HL-60/S4 treated with retinoic acid at 250 ng/mL for 4 days and 3 days (cell line): ENCODE measurements around the gene C1orf94.
"Not testable (repeated sequence)": the region's sequence is repeated elsewhere in the genome, so short reads cannot be mapped to it uniquely, and the experiment has no call there.

Experiments used
- in situ Hi-C: fragments of 300-500 bp; cut with MboI; formaldehyde crosslinking; loops from 2 replicates; pipeline ENCODE4 v1.7.0; 2022; ENCODE audit warnings: low sequenced_read_pairs

Gene C1orf94

DNA sequence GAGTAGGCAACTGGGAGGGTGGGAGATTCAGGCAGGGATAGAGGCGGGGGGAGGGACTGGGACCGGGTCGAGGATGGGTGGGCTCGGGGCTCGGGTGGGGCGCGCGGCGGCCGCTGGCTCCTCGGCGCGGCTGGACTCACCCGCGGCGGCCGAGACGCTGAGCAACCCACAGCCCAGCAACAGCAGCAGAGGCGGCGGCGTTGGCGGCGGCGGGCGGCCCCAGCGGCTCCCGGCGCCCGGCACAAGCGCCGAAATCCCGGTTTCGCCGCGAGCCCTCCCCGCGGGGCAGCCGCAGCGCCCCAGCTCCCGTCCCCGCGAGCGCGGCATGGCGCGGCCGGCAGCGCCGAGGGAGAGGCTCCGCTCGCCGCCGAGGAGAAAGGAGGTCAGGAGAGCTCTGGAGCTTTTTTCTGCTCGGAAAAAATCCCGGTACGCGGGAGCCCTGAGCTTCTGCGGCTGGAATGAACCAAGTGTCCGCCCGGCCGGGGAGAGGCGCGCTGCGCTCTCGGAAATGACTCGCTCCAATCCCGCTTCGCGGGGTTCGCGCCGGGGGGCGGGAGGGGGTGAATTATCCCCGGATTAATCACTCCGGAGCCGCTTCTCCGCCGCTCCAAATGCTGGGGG, 11.8 kb upstream of the C1orf94 start, which contains the start of gene CSMD2:
Gene CSMD2, minus strand, starts transcription at position 460 of the 621 bp plus-strand sequence. Its CDS starts 133 bp downstream, at position 327.
- in situ Hi-C loops: no loop called here

DNA sequence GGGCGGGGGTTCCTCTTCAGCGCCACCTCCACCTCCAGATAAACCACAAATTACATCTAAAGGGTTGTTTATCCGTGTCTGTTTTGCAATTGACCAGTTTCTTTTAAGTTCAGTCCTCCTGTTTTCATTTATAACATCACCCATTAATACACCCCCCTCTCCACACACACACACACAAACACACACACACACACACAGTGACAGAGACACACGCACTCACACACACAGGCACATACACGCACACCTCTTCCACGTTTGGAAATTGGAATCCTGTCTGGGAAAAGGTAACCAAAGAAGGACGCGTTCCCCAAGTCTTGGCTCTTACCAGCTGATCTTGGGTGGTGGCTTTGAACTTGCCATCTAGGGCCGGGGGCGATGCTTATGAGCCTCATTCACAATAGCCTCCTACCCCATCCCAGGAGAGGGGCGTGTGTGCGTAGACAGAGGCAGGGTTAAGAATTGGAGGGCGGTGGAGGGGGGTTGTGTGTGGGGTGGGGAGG, 11.2 kb upstream of the C1orf94 start:
- in situ Hi-C loops: no loop called here

DNA sequence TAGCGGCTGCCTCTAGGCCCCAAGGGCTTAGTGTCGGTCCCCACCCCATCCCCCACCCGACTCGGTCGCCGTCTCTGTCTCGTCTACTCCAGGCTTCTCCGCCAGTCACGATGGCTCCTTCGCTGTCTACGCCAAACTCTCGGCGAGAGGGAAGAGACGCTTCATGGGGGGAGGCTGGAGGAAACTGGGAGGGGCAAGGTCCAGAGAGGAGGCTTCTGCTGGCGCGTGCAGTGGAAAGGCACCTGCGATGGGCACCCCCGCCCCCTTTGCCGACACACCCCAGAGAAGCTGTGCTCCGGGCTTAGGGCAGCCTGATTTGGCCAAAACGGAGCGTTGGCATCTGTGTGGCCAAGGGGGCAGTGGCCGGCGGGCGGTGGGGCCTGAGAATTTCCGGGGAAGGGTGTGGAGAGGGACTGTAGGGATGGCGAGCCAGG, 10.5 kb upstream of the C1orf94 start:
- in situ Hi-C loops: no loop called here

DNA sequence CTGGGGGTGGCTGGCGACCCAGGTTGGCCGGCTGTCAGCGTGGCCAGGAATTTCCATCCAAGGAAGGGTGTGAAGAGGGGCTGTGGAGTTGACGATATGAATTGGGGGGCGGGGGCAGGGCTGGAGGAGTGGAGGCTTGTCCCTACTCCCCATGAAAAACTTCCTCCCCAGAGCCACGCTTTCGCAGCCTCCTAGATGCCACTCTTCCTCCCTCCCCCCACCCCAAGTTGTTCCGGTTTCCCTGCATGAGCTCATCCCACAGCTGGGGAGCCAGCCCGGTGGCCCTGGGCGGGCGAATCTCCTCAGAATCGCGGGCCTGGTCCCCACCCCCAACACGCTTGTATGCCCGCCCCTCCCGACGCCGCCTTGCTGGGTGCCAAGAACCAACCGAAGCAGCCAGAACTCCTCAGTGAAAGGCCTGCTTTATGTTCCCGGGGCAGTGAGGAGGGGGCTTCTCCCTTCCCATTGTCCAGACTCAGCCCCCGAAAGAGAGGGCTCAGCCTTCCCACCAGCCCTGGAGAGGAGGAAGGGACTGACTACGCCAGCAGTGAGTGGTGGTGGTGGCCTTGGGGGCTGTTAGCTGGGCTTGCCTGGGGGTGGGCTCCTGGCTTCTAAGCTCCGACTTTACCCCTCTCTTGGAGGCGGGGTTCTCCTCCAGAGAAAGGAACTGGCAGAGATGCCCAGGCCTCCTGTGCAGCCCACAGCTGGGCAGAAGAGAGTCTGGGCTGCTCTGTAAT, 9.9 kb upstream of the C1orf94 start:
- in situ Hi-C loops: no loop called here

DNA sequence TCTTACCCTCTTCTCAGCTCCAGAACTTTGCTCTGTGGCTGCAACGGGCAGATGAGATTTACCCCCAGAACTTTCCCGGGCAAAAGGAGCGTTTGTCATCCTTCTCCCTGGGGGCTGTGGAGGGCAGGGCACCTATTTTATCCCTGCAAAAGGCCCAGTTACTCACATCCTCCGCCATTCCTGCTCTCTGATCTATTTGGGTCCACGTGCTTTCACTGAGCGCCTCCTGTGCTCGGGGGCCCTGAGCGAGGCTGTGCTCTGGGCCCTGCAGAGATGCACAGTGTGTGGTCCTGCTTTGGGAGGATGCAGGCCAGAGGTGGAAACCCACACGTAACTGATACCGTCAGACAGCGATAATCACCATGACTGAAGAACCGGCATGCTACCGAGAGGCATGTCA, 9.3 kb upstream of the C1orf94 start:
- in situ Hi-C loops: no loop called here

DNA sequence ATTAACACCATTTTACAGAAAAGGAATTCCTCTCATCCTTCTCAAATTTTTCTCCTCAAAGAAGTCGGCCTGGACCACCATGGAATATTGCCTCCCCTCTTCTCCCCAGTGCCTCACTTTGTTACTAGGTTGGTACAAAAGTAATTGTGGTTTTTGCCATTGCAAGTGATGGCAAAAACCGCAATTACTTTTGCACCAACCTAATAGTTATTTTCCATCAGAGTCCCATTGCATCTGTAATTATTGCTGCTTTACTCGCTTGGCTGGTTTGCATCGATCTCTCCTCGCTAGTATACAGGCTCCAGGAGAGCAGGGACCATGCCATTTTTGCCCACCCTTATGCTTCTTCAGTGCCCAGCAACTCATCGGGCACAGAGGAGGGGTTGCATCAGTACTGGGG, 963 bp upstream of the C1orf94 start:
- in situ Hi-C loops: no loop called here

DNA sequence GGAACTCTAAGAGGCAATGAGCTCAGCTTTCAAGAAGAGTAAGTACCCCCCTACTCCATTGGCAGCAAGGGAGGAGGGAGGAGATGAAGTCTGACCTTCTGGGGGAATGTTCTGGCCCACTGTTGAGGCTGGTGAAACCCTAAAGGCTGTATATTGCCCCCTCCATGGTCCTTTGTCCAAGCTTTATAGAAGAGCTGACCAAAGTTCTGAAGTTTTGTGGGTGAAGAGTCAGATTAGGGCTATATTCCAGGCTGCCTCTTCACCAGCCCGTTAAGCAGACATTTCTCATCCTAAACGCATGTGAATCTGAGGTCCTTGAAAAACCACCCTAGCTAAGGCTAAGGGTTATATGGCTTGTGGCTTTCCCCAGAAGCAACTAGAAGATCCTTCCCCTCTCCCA, 1.4 kb downstream of the C1orf94 start:
- in situ Hi-C loops: no loop called here

DNA sequence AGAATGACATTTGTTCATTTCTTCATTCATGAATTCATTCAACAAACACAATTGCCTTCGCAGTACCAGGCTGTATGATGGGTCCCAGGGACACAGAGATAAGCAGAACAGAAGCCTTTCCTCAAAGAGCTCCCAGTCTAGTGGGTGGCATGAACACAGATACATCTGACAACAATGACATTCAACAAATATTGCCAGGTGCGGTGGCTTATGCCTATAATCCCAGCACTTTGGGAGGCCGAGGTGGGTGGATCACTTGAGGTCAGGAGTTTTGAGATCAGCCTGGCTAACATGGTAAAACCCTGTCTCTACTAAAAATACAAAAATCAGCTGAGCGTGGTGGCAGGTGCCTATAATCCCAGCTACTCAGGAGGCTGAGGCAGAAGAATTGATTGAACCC, 6.7 kb downstream of the C1orf94 start:
- in situ Hi-C loops: not testable (repeated sequence)

DNA sequence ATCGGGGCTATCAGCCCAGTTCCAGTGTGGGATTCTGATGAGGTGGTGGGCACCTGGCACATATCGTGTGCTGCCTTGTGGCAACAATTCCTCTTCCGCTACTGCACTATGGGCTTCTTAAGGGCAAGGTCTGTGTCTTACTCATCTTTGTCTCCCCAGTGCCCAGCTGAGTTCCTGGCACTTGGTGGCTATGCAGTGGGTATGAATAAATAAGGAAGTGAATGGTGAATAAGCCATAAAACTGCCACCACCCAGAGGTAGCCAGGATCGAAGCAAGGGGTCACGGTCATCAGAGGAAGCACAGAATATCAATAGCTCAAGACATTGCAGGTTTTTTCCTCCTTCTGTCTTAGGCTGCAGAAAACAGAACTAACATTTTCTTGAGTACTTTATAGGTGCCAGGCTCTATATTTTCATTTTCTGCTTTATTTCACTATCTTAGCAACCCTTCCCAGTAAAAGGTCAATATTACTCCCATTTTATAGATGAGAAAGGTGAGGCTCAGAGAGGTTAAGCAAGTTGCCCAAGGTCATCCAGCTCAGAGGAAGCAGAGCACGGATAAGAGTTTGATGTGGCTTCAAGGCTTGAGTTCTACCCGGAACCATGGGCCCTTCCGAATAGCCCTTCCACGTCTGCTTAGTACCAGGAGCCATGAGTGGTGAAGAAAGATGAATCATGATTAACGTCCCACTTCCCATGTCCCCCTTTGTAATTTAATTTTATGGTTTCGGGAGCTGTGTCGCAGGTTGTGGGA, 10.2 kb downstream of the C1orf94 start:
- in situ Hi-C loops: no loop called here

DNA sequence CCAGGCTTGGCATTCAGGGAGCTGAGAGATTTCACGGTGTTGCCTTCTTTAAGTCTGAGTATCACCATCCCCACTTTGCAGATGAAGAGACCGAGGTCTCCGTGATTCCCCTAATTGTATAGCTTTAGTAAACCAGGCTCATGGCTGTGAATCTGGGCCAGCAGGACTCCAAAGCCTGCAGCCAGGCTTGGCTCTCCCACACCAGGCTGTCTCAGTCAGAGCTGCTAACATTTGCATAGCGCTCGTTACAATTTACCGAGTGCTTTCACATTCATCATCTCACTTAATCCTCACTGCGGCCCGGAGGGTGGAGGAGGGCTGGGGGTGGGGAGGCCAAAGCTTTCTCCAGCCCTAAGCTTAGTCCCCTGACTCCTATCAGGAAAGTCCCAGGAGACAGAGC, 11.7 kb downstream of the C1orf94 start:
- in situ Hi-C loops: no loop called here

DNA sequence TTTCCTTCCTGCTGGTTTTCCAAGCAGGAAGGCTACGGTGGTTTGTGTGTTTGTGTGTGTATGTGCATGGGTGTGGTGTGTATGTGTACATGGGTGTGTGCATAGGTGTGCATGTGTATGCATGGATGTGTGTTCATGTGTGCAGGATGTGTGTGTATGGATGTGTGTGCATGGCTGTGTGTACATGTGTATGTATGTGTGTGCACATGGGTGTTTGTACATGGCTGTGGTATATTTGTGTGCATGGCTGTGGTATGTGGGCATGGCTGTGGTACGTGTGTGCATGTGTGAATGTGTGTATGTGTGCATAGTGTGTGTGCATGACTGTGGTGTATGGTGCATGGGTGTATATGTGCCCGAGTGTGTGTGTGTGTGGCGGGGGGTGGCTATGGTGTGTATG, 12.3 kb downstream of the C1orf94 start:
- in situ Hi-C loops: no loop called here

DNA sequence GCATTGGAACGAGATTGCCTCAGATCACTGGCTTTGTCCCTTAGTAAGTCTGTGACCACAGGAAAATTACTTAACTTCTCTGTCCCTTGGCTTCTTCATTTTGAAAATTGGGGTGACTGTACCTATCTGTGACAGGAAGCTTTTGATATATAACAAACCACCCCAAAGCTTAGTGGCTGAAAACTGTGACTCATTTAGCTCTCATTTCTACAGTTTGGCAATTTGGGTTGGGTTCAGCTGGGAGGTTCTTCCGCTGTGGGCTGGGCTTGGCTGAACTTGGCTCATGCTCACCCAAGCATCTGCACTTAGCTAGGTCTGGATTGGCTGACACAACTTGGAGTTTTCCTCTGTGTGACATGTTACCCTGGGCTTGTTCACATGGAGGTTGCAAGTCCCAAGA, 14.0 kb downstream of the C1orf94 start:
- in situ Hi-C loops: no loop called here

DNA sequence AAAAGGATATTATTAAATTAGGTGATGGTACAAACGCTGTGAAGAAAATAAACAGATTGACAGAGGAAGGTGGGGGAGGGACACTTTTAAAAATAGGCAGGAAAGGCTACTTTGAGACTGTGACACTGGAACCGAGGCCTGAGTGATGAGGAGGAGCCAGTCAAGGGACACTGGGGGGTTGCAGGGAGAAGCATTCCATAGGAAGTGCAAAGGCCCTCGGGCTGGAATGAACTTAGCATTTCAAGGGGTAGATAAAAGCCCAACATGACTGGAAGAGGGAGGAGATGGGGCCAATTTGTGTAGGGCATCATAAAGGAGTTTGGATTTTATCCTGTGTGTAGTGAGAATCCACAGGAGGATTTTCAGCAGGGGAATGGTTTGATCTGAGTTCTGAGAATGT, 15.9 kb downstream of the C1orf94 start:
- in situ Hi-C loops: no loop called here

DNA sequence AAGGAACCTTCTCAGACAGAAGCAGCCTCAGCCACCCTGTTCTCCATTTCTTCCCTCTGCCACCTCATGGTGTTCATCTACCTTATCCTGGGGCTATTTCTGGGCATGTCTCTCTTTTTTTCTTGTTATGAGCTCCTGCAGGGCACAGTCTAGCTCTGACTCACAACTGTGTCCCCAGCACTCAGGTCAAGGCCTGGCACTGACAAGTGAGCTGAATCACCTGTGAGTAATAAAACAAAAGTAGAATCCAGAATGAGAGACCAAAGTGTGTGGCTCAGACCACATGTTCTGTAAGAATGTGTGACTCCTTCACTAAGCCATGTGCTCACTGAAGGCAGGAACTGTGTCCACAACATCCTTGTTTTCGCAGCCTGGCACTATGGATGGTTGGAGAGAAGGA, 23.2 kb downstream of the C1orf94 start:
- in situ Hi-C loops: no loop called here

DNA sequence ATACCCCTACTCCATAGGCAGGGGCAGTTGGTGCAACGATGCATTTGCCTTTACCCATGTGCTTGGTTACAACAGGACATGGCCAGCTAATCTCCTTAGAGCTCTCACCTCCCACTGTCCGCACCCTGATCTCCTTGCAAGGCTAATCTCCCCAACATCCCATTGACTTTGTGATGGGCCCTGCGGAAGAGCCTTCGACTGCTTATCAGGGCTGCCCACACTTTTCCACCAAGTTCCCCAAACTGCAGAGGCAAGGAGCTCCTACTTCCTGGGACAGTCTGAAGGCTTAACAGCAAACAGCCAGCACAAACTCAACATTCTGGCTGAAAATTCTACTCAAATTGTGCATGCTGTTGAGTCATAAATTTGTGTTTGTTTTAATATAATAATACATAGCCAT, 36.0 kb downstream of the C1orf94 start:
- in situ Hi-C loops: no loop called here

DNA sequence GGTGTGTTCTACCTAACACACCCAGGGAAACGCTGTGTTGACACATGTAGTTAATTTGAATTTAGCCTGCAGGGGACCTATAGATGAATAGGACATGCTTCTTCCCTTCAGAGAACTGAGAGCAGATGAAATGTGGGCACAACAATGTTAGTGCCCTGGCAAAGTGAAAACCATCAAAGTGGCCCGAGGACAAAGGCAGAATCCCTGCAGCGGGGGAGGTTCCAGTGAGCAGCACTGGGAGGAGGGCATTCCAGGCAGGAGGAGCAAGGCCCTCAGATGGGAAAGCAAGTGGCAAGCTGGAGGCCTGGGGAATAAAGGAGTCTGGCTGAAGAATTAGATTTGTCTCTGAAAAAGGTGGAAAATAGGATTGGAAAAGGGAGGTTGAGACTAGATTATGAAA, 37.2 kb downstream of the C1orf94 start:
- in situ Hi-C loops: no loop called here

DNA sequence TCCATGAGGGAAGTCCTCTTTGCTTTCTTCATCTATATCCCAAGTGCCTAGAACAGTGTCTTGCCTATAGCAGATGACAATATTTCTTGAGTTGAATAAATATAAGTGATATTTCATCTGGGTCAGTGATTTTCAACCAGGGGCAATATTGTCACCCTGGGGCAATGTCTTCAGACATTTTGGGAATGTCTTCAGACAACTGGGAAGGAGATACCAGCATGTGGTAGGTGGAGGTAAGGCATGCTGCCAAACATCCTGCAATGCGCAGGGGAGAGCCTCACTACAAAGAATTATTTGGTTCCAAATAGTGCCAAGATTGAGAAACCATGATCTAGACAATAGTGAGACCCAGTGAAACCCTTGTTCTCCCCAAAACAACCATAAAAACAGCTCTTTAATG, 54.7 kb downstream of the C1orf94 start:
- in situ Hi-C loops: no loop called here

DNA sequence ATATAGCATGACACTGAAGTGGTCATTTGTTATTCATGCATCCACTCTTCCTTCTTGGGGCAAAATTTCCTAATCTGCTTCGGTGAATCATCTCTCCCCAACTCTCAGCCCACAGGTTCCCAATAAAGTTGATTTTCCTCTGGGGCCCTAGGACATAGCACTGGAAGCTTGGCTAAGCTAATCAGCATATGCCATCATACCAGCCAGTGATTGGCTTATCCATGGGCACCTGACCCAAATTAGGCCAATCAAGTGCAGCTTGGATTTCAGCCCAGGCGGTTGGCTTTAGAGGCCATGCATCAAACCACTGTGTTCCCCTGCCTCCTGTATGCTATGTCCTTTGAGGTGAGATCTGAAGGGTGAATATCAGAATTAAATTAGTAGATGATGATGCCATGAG, 58.9 kb downstream of the C1orf94 start:
- in situ Hi-C loops: no loop called here

DNA sequence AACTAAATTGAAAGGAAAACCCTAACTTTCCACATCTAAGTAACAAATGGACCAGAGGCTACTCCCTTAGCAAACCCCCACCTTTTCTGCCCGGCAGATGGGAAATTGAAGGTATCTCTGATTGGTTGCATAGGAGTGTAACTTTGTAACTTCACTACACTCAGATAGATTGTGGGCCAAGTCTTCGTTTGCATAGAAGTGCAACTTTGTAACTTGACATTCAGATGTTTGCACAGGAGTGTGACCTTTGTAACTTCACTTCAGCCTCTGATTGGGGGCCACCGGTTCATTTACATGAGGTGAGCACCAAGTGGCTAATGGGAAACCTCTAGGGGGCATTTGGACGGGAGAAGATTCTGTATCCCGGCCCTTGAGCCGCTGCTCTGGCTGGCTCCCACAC, 59.4 kb downstream of the C1orf94 start:
- in situ Hi-C loops: no loop called here

DNA sequence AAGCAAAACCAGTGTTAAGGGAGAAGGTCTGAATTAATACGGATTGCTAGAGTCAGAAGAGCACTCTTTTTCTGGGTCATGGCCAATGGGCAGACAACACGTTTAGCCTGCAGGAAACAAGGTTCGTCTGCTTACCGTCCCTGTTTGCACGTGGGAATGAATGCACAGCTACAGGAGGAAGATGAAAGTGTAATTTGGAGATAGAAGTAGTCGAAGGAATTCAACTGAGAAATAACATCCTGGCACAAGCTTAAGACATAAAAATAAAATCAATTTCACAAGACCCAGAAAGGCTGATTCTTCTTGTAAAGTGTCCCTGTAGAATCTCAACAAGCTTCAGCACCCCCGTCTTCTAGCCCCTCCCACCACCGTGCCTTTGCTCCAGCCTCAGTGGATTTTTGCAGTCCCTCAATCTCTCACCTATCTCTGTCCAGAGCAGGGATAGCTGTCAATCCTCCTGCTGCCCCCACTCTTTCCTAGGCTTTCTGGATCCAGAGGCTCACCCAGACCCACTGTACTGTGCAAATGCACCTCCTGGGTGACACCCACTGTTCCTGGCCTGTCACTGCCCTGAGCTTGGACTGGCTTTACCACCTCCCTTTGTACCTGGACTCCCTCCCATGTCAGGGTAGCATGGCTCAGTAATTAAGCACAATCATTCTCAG, 60.6 kb downstream of the C1orf94 start:
- in situ Hi-C loops: no loop called here

DNA sequence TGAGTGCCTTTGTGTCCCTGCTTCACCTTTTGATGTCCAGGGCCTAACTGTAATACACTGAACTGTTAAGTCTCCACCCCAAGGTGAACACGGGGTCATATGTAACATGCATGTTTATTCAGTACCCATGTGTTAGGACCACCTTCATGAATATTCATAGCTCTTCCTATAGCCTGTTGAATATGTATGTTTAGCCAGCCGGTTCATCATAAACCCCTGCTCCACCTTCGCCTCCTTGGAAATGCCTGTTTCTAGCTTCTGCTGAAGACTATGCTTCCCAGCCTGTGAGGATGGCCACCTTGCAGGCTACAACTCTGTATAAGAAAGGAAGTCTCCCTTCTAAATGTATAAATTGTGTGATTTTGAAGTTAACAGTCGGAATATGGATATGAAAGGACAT, 69.3 kb downstream of the C1orf94 start:
- in situ Hi-C loops: no loop called here
